Measurements from ENCODE around the gene CEP290. TPM values are rescaled to one million over a fixed set of nuclear protein-coding genes. Genes with fewer than 3 reads are reported as not detected.

The CEP290 gene
- total RNA-seq, 1 donor from 2014 or later = 27.5 TPM

DNA sequence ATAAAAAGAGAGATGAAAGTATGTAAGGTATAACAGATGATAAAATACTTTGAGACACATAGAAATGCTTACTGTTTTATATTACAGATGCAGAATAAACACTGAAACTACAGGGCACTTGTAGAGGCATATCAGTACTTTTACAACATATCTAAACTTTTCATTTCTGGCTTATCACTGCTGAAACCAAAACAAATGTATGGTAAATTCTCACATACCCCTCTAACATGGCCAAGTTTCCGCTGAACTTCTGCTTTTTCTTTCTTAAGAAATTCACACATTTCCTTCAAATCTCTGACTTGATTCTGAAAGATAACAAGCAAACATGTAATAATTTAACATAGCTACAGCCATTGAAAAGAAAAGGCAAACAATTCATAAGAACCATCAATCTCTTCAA is 79.4 kb downstream of the CEP290 start:
- H3K4me3 Mint-ChIP-seq = no peak overlapping the region
- H3K9me3 Mint-ChIP-seq = no peaks in the 10 kb centered on the region
- H3K27me3 Mint-ChIP-seq (ENCODE audit: low read depth) = no peaks in the 10 kb centered on the region
- no peaks in the 10 kb centered on the region for H3K4me1 Mint-ChIP-seq
- no peak for DNase-seq (ENCODE audit: low read depth, low spot score)
- H3K27ac Mint-ChIP-seq (ENCODE audit: unreplicated experiment) = no peak overlapping the region
- H3K36me3 Mint-ChIP-seq (ENCODE audit: low read depth) = peaks cover 17% of the 10 kb centered on the region
- TF ChIP-seq, protein P1, sequence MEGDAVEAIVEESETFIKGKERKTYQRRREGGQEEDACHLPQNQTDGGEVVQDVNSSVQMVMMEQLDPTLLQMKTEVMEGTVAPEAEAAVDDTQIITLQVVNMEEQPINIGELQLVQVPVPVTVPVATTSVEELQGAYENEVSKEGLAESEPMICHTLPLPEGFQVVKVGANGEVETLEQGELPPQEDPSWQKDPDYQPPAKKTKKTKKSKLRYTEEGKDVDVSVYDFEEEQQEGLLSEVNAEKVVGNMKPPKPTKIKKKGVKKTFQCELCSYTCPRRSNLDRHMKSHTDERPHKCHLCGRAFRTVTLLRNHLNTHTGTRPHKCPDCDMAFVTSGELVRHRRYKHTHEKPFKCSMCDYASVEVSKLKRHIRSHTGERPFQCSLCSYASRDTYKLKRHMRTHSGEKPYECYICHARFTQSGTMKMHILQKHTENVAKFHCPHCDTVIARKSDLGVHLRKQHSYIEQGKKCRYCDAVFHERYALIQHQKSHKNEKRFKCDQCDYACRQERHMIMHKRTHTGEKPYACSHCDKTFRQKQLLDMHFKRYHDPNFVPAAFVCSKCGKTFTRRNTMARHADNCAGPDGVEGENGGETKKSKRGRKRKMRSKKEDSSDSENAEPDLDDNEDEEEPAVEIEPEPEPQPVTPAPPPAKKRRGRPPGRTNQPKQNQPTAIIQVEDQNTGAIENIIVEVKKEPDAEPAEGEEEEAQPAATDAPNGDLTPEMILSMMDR (conservative IDR thresholded peaks at IDR 0.05) = no peak

DNA sequence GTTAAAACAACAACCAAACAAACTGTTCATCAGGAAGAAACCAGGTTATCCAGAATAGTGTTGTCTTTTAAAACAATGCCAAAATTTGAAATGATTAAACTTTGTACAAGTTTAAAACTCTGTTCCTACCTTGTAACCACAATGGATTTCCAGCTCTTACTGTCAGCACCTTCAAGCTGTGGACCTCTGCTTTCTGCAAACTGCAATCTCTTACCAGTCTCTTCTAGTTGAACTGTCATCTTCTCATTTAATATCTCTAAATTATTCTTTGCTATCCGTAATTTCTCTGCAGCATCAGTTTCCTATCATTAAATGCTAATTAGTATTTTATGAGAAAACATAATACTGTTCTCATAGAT is 83.2 kb downstream of the CEP290 start:
- Mint-ChIP-seq H3K27ac (ENCODE audit: unreplicated experiment) (no peak overlapping the region), H3K4me1 (no peaks in the 10 kb centered on the region), H3K27me3 (ENCODE audit: low read depth) (no peaks in the 10 kb centered on the region), H3K36me3 (ENCODE audit: low read depth) (peaks cover 24% of the 10 kb centered on the region), H3K4me3 (no peak overlapping the region), H3K9me3 (no peaks in the 10 kb centered on the region)
- DNase-seq (ENCODE audit: low read depth, low spot score) = no peak
- TF ChIP-seq, protein P1 (conservative IDR thresholded peaks at IDR 0.05) = no peak

DNA sequence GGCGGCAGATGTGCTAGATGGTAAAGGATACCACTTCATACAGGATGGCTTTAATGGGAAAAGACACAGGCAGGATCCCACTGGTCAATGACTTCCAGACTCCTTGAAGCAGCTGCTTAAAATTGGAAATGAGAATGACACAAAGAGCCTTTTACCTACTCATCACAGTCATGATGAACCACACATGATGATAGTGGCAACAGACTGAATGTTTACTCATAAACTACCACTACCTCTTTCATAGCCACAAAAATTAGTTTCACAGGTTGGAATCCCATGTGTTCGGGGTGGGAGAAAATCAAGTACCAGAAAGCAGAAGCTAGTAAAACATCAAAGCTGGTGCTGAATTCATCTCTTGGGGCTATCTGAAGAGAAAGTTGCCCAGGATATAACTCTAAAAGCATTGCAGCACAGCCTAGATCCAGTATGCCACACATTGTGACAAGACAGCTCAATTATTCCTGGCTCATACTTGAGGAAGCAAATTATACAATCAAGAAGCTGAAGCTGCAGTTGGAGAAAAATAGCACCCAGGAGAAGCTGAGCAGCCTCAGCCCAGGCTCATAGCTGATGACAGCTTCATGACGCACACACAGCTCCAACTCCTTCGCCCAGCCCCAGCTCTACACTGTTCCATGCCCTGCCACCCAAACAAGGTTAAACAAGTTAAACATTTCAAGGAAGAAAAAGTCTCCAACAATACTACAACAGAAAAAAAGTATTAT is 83.7 kb downstream of the CEP290 start:
- Mint-ChIP-seq H3K36me3 (ENCODE audit: low read depth) (peaks cover 22% of the 10 kb centered on the region), H3K27me3 (ENCODE audit: low read depth) (no peaks in the 10 kb centered on the region), H3K4me1 (no peaks in the 10 kb centered on the region), H3K27ac (ENCODE audit: unreplicated experiment) (no peak overlapping the region), H3K4me3 (no peak overlapping the region), H3K9me3 (no peaks in the 10 kb centered on the region)
- no peak for DNase-seq (ENCODE audit: low read depth, low spot score)
- TF ChIP-seq, protein P1 (conservative IDR thresholded peaks at IDR 0.05) = no peak

DNA sequence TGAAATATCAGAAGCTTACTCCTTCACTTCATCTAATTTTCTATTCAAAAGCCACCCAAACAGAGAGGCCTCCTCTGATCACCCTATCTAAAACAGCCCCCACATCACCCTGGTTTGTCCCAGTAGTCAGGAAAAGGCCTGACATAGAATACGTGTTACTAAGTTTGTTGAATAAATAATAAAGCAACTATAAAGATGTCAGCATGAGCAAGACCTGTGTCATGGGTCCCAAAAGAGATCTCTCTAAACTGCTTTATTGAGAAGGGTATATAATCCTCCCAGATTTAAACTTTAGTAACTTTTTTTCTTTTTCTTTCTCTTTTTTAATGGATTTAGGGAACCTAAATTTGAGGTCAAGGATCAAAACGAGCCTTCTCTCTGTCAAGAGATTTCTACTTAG is 85.3 kb downstream of the CEP290 start:
- H3K4me3 Mint-ChIP-seq = no peak overlapping the region
- H3K36me3 Mint-ChIP-seq (ENCODE audit: low read depth) = peaks cover 25% of the 10 kb centered on the region
- H3K9me3 Mint-ChIP-seq = no peaks in the 10 kb centered on the region
- H3K27me3 Mint-ChIP-seq (ENCODE audit: low read depth) = no peaks in the 10 kb centered on the region
- no peak for DNase-seq (ENCODE audit: low read depth, low spot score)
- no peak overlapping the region for H3K27ac Mint-ChIP-seq (ENCODE audit: unreplicated experiment)
- H3K4me1 Mint-ChIP-seq = no peaks in the 10 kb centered on the region
- TF ChIP-seq, protein P1 (conservative IDR thresholded peaks at IDR 0.05) = no peak

DNA sequence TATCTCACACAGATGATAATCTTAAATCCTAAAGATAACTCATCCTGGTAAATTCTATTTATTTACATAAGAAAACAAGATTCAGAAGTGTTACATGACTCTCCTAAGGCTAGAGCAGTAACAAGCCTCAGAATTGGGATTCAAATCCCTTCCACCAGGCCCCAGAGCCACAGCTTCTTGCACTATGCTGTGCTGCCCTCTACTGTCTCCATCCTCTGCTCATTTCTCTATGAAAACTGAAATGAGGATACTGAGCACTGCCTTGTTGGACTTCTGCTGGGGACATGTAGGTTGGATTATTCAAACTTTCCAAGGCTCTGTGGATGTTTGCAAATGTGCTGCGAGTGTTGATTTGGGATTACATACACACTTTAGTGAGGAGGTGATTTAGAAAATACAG is 89.2 kb downstream of the CEP290 start:
- no peaks in the 10 kb centered on the region for H3K27me3 Mint-ChIP-seq (ENCODE audit: low read depth)
- peak; percentile 19 for DNase-seq (ENCODE audit: low read depth, low spot score)
- TF ChIP-seq, protein P1 (conservative IDR thresholded peaks at IDR 0.05) = peak; percentile 62
- no peak overlapping the region for H3K27ac Mint-ChIP-seq (ENCODE audit: unreplicated experiment)
- H3K9me3 Mint-ChIP-seq = no peaks in the 10 kb centered on the region
- H3K36me3 Mint-ChIP-seq (ENCODE audit: low read depth) = peaks cover 17% of the 10 kb centered on the region
- H3K4me1 Mint-ChIP-seq = no peaks in the 10 kb centered on the region
- no peak overlapping the region for H3K4me3 Mint-ChIP-seq

All from neural crest cell (in vitro differentiated cells).